ENCODE results near the gene ATF1.

Gene ATF1

DNA sequence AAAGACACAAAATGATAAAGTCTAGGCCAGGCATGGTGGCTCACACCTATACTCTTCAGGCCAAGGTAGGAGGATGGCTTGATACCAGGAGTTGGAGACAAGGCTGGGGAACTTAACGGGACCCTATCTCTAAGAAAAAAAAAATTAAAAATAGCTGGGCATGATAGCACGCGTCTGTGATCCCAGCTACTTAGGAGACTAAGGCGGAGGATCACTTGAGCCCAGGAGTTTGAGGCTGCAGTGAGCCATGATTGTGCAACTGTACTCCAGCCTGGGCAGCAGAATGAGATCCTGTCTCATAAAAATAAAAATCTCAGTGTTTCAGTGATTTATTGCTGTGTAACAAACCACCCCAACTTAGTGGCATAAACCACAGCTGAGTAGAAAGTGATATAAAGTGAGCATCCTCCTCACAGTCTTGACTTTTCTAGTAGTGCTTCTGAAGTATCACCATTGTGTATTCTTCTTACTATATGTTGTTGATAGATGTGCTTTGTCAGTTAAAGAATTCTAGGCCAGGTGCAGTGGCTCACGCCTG lies 10.6 kb upstream of the ATF1 start:
- TF ChIP-seq, protein P1, sequence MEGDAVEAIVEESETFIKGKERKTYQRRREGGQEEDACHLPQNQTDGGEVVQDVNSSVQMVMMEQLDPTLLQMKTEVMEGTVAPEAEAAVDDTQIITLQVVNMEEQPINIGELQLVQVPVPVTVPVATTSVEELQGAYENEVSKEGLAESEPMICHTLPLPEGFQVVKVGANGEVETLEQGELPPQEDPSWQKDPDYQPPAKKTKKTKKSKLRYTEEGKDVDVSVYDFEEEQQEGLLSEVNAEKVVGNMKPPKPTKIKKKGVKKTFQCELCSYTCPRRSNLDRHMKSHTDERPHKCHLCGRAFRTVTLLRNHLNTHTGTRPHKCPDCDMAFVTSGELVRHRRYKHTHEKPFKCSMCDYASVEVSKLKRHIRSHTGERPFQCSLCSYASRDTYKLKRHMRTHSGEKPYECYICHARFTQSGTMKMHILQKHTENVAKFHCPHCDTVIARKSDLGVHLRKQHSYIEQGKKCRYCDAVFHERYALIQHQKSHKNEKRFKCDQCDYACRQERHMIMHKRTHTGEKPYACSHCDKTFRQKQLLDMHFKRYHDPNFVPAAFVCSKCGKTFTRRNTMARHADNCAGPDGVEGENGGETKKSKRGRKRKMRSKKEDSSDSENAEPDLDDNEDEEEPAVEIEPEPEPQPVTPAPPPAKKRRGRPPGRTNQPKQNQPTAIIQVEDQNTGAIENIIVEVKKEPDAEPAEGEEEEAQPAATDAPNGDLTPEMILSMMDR (IDR thresholded peaks at IDR 0.05) = no peak

DNA sequence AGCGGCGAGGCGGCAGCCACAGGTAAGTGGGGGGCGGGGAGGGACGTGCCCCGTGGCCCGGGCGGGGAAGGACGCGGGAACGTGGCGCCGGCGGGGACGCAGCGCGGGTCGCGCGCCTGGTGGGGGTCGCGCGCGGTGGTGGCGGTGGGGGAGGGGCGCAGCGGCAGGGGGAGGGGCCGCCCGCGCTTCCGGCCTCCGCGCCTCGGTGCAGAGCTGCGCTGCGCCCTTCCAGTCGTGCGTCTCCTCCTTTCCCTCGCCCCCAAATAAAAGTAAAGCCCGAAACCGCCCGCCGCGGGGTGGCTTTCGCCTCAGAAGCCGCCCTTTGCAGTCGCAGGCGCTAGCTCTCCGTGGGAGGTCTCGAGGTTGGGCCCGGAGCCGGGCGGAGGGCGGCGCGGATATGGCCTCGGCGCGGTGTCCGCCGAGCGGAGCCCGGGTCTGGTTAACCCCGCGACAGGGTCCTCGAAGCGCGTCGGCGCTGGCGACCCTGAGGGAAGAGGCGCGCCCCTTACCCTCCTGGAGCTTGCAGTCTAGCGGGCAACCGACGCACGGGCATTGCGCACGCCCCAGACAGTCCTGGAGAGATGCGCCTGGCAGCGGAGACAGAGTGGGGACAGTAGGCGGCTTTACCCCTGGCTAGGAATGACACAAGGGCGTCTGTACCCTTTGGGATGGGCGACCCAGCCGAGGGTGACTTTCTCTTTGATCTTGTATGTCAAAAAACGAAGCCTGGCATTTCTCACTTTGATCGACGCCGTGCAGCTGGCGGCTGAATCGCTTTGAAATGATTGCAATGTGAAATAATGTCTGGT lies 589 bp downstream of the ATF1 start:
- TF ChIP-seq, protein P1 (IDR thresholded peaks at IDR 0.05) = no peak

DNA sequence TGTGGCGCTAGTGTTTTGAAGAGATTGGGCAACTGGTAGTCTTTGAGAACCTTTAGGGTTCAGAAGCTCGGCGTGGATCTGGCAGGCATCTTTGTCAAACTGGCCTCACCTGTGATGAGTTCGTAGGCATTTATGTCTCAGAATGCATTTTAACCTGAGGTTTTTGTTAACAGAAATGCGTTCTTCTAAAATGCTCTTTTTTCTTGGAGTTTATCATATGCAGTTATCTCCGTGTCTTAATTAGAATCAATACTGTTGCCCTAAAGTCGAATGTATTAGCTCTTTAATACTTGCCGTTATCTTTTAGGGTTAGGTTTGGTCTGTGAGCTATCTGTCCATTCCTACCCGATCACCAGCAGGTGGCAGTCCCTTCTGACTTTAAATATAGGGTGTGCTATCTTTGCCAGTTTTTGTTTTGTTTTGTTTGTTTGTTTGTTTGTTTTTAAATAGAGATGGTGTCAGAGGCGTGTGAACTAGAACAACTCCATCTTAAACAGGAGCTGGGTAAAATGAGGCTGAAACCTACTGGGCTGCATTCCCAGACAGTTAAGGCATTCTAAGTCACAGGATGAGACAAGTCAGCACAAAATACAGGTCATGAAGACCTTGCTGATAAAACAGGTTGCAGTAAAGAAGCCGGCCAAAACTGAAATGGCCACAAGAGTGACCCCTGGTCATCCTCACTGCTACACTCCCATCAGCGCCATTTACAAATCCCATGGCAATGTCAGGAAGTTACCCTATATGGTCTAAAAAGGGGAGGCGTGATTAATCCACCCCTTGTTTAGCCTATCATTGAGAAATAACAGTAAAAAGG lies 1.4 kb downstream of the ATF1 start:
- TF ChIP-seq, protein P1 (IDR thresholded peaks at IDR 0.05) = peak; percentile 81

DNA sequence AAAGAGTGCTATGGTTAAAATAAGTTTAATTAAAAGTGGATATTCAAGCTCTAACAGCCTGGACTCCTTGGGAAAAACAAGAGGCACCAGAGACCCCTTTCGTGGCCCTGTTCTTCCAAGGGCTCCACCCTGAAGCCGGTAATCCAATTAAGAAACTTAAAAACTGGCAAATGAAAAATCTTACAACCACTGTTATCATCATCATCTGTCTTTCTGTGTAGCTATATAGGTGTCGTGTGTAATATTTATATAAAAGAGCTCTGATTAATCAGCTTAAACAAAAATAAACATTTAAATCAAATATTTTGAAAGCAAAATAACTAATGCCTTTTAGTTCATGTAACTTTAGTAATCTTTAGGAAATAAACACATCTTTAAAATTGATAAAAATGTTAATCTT lies 4.5 kb downstream of the ATF1 start:
- TF ChIP-seq, protein P1 (IDR thresholded peaks at IDR 0.05) = no peak

DNA sequence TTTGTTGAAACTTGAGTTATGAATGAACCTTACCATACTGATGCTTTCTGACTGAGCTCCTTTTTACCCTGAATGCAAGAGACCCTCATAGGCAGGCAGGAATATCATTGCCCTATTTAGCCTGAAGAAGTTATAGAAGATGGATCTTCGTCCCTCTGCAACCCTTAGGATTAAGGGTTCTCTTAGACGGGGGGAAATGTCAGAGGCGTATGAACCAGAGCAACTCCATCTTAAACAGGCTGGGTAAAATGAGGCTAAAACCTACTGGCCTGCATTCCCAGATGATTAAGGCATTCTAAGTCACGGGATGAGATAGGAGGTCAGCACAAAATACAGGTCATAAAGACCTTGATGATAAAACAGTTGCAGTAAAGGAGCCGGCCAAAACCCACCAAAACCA lies 7.5 kb downstream of the ATF1 start:
- TF ChIP-seq, protein P1 (IDR thresholded peaks at IDR 0.05) = no peak

DNA sequence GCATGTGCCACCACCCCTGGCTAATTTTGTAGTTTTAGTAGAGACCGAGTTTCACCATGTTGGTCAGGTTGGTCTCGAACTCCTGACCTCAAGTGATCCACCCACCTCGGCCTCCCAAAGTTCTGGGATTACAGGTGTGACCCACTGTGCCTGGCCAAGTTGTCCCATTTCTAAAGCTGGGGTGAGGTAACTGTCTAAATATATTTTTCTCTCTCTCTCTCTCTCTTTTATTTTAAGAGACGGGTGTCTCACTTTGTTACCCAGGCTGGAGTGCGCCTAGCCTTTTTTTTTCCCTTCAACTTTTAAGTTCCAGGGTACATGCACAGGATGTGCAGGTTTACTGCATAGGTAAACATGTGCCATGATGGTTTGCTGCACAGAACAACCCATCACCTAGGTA lies 8.6 kb downstream of the ATF1 start:
- TF ChIP-seq, protein P1 (IDR thresholded peaks at IDR 0.05) = no peak

DNA sequence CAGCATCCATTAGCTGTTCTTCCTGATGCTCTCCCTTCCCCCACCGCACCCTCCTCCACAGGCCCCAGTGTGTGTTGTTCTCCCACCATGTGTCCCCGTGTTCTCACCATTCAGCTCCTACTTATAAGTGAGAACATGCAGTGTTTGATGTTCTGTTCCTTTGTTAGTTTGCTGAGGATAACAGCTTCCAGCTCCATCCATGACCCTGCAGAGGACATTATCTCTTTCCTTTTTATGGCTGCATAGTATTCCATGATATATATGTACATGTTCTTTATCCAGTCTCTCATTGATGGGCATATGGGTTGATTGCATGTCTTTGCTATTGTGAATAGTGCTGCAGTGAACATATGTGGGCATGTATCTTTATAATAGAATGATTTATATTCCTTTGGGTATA lies 9.0 kb downstream of the ATF1 start:
- TF ChIP-seq, protein P1 (IDR thresholded peaks at IDR 0.05) = no peak
